Measurements from ENCODE around the gene DDX25.

GRCh38 chr11:125886997-125887372 is 17.3 kb upstream of the DDX25 start:
- no peak for TF ChIP-seq CTCF (IDR thresholded peaks at IDR 0.05)
- no peak for TF ChIP-seq POLR2A (IDR thresholded peaks at IDR 0.05; ENCODE audit: low read depth)
- no peak for TF ChIP-seq POLR2AphosphoS5 (IDR thresholded peaks at IDR 0.05)

Data from esophagus muscularis mucosa (tissue), 3 donors.